SIG-M5 treated with dmso at 0.1 percent for 504 hours (cell line): ENCODE results near the gene ARHGEF17.

Experiments
- DNase-seq: peaks from one replicate; lab custom pipeline; 2025; ENCODE audit not compliant: unreplicated experiment; lab: John Stamatoyannopoulos, UW

The ARHGEF17 gene

DNA sequence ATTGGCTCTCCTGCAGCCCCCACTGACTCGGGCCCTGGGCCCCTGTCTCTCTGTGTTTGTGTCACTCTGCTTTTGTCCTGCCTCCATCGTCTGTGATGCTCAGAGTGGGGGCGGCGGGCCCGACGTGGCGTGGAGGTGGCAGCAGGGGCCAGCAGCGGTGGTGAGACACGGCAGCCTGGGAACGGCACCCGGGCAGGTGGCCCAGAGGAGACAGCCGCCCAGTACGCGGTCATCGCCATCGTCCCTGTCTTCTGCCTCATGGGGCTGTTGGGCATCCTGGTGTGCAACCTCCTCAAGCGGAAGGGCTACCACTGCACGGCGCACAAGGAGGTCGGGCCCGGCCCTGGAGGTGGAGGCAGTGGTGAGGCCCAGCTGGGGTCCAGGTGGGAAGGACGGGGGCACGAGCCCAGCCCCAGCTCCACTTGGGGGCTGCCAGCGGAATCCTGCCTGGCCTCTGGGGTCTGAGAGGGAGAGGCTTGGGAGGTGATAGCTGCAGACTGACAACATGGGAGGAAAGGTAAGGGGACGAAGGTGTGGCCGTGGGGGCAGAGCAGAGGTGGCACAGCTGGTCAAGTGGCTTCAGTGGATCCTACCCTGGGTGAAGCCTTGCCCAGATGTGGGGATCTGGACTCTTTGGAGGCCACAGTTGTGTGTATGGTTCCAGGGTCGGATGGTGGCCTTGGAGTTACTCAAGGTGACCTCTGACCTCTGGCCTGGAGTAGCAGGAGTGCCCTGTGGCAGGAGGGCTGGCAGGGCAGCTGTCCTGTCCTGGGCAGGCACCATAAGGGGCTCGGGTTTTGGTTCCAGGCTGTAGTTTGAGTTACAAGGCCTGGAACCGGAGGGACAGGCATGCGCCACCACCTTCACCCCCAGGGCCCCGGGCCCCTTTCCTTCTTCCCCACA is 84.3 kb downstream of the ARHGEF17 start:
- DNase-seq, result no peak

DNA sequence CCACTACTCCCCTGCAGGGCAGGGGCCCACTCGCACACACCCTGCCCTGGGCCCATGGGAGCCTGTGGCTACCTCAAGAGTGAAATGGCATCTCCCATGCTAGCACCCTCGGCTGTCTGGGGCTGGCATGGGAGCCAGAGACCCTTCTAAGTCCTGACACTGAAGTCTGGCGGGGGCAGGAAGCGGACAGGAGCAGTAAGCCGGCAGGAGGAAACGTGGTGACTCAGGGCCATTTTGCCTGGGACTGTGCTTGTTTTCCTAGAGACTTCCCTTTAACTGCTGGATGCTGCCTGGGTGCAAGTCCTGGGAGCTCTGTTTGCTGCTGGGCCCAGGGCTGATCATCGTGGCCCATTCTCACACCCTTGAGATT is 84.9 kb downstream of the ARHGEF17 start:
- DNase-seq, result no peak

DNA sequence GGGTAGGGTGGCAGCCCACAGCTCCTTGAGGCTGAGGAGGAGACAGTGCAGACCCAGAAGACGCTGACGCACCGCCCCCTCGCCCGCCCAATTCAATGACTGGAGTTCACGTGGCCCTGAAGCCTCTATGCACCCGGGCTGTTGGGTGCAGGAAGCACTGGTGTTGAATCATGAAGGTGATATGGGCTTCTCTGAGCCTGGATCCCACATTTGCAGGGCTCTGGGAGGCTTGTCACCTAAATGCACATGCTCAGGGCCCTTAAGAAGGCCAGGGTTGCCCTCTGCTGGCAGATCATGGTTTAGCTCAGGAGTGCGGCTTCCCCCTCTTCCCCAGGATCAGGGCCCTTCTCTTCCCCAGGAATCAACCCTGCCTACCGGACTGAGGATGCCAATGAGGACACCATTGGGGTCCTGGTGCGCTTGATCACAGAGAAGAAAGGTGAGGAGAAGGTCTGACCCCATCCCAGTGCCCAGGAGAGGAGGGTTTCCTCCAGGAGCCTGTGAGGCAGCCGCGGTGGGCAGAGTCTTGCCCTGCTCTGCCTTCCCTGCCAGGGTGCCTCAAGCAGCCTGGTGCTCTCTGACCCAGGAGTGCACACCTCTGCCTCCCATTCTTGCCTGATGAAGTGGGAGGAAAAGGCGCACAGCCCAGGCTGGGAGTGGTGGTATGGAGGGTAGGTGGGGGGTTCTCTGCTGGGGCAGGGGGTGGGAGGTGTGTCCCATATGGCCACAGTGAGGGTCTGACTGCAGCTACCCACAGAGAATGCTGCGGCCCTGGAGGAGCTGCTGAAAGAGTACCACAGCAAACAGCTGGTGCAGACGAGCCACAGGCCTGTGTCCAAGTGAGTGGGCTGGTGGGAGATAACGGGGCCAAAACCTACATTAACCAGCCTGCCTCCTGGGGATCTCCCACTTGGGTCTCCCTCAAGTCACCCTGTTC is 85.7 kb downstream of the ARHGEF17 start:
- peak; percentile 57 for DNase-seq

DNA sequence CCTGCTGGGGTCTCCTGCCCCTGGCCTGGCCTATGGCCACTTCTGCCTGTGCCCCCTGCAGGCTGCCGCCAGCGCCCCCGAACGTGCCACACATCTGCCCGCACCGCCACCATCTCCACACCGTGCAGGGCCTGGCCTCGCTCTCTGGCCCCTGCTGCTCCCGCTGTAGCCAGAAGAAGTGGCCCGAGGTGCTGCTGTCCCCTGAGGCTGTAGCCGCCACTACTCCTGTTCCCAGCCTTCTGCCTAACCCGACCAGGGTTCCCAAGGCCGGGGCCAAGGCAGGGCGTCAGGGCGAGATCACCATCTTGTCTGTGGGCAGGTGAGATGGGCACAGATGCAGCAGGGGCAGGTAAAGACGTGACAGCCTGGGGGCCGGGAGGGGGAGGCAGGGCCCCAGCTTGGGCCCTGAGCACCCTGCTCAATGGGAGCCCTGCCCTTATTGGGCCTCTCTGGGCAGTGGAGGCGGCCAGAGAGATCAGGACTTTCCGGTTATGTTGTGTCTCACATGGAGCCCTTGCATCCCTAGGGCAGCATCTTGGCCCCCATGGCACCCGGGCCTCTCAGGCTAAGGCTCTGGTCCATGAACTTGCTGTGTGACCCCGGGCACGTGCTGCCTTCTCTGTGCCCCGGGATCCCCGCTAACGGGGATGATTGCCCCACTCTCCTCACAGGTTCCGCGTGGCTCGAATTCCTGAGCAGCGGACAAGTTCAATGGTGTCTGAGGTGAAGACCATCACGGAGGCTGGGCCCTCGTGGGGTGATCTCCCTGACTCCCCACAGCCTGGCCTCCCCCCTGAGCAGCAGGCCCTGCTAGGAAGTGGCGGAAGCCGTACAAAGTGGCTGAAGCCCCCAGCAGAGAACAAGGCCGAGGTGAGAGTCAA is 86.6 kb downstream of the ARHGEF17 start:
- no peak for DNase-seq

DNA sequence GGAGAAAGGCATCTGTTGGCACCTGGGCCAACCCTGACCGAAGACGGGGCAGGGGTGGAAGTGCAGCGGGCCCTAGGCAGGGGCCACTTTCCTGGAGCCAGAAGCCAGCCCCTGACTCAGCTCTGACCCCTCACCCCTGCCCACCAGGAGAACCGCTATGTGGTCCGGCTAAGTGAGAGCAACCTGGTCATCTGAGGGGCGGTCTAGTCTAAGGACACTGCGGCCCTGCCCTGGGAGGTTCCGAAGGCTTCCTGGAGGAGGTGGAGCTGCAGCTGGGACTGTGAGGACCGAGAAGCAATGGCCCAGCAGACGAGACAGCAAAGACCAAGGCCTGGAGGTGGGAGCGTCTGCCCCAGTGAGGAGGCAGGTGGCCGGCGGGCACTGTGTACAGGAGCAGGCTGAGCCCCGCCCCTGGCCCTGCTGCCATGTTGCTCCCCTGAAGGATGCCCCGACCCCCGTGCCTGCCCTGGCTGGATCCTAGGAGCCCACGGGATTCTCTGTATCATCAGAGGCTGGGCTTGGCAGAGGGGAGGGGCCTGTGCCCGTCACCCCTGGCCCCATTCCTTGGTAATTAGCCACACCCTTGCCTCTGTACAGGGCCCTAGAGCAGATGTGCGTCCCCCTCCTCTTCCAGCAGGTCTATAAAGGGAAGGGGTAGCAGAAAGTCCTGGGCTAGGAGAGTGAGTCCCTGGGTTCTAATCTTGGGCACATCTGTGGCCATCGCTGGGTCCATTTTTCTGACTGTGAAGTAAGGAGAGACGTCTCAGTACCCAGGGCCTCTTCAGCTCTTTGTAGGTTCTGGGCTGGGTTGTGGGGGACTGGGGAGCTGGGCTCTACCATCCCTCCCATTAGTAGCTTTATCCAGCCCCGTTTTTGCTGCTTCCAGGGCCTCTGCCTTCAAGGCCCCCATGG is 87.5 kb downstream of the ARHGEF17 start:
- no peak for DNase-seq

DNA sequence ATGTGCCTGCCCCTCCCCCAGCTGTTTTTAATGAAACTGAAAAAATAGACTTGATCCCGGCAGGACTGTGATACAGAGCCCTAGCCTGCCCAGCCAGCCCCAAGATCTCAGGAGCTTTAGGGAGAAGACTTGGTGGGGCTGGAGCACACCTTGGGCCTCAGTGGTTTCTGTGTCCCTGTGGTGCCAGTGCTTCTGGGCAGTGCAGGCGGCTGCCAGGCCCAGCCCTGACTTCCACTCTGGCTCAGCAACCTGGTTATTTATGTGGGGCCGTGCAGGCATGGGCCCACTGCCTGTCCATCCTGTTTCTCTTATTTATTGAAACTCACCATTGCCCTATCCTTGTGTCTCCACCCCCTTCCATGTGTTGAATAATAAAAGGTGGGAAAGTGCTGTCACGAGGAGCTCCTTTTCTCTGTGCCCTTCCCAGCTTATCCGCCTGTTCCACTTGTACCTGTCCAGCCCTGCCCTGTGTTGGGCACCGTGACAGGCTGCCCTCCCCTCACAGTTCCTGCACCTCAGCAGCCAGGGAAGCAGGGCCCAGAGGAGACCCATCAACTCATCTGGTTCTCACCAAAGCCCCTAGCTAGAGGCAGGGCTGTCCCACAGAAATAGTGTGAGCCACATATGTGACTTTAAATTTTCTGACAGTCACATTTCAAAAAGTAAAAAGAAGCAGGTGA is 88.3 kb downstream of the ARHGEF17 start:
- DNase-seq, result no peak

DNA sequence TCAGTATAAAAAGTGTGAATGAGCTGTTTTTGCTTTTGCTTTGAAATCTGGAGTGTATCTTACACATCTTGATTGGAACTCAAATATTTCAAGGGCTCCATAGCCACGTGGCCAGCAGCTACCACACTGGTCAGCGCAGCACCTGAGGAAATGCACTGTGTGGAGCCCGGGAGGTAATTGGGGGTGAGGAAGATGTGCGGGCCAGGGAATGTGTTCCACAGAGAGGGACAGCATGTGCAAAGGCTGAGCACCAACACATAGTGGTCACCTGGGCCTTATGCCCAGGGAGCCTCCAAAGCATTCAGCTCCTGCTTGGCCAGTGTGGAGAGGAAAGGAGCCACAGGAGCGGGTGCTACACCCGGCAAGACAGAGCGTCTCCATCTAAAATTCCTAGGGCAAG is 88.9 kb downstream of the ARHGEF17 start:
- DNase-seq, result no peak

DNA sequence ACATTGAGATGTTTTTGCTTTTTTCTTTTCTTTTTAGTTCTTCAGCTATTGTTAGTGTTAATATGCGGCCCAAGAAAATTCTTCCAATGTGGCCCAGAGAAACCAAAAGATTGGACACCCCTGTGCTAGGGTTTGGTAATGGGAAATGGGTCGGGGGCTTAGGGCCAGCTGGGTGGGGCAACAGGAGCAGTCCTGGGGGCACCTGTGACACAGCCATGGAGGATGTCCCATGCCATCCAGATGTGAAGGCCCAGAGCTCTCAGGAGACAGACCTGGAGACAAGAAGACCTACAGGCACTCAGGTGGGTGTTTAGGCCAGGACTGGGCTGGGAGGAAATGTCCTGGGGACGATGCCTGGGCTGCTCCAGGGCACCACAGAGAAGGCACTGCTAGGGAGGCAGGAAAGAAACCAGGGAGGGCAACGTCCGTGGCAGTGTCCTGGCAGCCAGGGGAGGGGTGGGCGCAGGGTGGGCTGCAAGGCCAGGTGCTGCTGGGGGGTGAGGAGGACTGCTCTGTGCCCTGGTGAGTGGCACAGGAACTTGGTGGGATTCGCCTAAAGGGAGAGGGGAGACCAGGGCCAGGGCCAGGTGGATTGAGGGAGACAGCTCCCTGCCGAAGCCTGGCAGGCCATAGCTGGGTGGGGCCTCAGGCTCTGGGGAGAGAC is 89.5 kb downstream of the ARHGEF17 start:
- no peak for DNase-seq

DNA sequence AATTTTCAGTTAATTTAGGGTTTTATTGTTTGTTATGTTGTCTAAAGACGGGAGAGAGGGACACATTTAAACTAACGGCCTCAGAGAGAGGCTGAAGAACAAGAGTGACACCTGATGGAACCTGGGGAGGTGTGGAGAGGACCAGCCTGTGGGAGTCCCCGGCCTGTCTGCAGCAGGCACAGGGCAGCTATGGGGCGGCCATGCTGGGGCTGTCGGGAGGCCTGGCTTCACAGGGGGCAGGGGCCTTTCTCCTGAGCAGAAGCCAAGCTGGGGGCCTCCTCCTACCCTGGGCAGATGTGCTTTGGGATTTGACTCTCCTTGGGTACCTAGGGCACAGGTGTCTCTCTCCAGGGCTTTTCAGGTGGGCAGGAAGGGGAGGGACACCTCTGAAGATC is 90.1 kb downstream of the ARHGEF17 start:
- no peak for DNase-seq

DNA sequence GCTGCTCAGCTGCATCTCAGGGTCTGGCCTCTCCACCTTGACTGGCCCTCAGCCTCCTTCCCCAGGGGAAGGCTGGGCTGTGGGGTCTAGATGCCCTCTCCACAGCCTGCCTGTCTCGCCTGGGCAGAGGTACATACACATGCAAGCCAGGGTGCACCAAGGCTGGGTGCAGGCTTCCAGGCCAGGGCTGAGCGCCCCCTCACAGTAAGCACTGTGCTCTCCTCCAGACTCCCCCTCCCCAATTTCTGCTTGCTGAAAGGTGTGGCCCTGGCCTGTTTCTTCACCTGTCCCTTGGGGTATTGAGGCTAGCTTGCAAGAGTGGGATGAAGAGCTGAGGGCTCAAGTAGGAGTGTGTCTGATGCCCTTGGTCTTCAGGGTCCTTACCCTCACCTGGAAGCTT is 90.6 kb downstream of the ARHGEF17 start:
- DNase-seq, result no peak

DNA sequence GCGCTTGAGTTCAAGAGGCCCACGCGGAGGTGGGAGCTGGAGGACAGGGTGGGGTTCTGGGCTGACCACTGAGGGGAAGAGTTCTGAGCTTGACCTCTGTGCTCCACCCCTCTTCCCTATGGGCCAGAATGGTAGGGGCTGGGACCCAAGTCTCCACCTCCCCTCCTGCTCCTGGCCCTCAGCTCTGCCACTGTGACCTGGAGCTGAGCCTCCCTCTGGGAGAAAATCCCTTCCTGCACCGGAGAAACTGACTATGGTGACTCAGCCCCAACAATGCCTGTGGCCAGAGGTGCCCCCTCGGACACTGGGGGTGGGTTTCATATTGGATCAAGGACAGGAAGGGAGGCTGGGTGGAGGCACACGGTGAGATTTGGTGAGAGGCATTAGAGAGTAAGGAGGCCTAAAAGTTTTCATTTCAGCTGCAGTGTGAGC is 91.1 kb downstream of the ARHGEF17 start:
- no peak for DNase-seq

DNA sequence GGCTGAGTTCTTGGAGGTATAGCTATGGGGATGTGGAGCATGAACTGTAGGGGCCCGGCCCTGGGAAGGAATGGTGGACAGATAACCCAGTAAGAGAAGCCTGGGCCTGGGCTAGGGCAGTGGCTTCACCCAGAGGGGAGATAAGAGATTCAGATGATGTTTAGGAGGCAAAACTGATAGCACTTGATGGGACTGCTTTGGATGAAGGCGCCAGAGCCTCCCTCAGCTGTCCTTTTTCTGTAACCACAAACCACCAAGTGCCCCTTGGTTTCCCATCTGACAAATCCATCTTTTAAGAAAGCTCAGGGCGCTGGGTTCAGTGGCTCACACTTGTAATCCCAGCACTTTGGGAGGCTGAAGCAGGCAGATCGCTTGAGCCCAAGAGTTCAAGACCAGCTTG is 91.6 kb downstream of the ARHGEF17 start:
- DNase-seq, result no peak

DNA sequence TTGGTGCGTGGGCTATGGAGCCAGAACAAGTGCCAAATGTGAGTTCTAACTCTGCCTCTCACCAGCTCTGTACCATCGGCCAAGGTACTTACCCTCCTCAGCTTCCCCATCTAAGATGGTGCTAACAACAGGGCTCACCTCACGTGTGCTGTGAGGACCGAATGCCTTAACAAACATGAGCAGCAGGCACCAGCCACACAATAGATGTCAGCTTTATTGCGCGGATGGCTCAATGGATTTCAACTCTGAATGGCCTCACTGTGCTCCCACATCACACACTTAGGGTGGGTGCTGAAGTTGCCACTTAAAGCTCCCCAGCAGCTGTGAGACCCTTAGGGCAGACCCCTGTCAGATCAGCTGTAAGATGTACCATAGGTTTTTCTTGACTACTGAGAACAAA is 92.2 kb downstream of the ARHGEF17 start:
- no peak for DNase-seq

DNA sequence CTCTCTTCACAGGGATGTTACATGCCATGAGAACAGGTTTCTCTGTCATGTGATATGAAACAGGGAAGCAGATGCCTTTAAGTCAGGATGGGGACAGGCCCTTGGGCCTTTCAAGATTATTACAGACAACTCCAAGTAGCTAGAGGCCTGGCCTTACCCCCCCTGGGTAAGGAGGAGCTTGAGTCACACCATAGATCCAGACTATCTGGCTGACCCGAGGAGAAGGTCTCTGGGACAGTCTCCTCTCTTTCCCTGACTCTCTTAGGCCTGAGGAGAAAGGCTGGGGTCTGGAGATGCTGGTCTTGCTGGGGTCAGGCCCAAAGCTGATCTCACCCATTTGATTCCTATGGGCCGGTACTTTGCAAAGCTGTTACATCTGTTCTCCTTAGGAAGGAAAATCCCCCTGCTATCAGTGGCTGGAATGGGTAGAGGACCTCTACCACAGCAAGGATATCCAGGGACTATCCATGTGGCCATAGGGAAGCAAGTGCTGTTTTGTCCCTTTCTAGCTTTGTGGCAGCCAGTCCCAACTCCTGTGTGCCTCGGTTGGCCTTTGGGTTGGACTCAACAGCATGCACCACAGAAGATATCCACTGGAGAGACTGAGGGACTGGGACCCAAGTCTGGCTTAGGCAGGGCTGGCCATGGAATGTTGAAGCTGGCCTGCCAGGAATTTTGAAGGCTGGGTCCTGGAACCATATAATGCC is 93.3 kb downstream of the ARHGEF17 start:
- no peak for DNase-seq

DNA sequence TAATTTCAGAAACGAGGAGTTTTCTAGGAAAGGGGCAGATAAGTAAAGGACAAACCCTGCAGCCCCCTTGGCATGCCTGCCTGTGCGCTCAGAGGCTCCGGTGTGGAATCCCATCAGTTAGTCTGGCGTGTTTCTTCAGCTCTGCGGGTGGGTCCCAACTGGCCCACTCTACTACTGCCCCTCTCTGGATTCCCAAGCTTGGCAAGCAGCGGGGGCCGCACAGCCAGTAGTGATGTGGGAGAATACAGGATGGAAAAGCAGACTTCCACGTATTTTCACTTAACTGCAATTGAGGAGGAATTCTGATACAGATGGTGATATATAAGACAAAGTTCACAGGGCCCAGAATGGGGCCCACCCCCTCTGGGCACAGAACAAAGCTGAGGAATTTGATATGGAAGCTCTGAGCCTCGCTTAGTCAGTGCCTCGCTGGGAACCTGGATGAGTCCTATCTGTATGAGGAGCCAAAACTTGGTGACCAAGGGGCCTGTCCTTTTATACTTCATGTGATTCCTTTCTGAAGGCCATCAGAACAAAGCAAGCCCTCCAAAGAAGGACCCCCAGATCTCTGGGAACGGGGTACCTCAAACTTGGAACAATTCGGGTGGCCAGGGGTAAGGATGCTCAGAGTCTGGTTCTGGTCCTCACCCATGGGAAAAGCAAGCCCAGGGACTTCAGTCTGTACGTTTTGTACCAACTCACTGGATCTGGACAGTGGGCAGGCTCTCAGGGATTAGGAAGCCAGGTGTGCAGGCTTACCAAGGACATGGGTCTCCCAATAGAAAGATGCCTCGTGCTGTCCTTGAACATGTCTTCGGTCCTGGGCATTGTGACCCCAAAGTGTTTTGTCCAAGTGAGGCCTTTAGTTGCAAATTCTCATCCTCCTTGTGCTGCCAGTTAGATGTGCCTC is 94.1 kb downstream of the ARHGEF17 start:
- no peak for DNase-seq

DNA sequence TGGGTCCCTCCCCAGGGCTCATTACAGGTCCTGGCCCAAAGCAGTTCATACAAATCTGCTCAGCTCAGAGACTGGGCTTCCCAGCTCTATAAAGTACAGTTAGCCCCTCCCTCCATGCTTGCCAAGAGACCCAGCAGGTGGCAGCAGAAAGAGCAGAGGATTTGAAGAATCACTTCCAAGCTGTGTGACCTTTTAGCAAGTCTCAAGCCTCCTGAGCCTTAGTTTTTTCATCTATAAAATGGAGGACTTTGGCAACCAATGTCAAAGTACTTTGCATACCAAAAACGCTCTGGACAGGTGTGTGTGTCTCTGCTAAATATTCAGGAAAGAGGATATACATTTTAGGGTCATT is 94.7 kb downstream of the ARHGEF17 start:
- no peak for DNase-seq

DNA sequence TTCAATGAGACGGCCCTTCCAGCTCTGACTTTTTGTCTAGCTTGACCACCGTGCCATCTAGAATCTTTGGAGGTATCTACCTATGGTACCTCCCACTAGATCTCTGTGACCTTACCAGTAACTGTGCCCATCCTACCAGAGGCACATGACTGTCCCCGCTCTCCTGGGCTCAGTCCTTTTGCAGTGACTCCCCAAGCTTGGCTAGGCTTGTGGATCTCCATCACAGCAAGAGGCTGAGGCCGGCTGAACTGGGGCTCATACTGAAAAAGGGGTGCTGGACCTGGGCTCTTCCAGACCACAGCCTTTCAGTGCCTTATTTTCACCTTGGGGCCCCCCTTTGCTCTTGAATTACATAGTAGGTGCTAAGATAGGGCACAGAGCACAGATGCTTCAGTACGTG is 95.5 kb downstream of the ARHGEF17 start:
- no peak for DNase-seq
